Kasumi-1 (cell line): ENCODE results near the gene EME1.
A peak's percentile ranks its signal among the peaks of the same experiment; 100 is the strongest.

Experiments used
- DNase-seq, 2 experiments: peaks; one replicate each; lab custom pipeline; 2025; lab: John Stamatoyannopoulos, UW

The EME1 gene

DNA sequence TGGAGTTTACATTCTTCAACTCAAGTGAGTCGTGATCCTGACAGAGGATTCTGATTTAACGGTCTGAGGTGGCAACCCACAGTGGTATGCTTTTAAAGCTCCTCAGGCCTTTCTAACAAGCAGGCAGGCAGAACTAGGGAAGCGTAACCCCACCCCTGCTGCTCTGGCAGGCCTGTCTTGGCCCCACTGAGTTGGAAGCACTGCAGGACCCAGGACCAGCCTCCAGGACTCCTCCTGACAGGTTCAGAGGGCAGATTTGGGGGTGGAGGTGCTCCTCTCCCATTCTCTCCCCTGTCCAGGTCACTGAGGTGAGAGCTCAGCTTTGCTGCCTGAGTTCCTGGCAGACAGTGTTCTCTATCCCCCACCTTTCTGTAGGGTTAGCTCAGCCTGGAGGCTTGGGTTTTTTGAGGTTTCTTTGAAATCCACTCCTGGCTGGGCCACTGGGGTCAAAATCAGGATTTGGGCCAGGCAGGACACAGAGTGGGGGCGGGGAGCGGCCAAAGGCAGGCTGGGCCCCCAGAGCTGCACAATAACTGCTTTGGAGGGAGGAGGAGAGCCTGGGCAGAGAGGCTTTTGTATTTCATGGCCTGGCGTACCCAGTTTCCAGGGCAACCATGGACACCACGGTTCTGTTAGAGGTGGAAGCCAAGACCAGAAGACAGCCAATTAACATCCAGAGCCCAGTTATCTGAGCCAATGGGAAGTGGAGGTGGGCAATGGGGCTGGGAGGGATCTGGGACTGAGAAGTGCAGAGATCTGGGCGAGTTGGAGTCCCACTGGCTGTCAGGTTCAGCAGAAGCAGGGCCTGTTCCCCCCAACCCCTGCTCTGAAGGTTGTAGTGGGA, 9.6 kb upstream of the EME1 start:
- peak in 1 of 2 experiments; percentile 11 for DNase-seq

DNA sequence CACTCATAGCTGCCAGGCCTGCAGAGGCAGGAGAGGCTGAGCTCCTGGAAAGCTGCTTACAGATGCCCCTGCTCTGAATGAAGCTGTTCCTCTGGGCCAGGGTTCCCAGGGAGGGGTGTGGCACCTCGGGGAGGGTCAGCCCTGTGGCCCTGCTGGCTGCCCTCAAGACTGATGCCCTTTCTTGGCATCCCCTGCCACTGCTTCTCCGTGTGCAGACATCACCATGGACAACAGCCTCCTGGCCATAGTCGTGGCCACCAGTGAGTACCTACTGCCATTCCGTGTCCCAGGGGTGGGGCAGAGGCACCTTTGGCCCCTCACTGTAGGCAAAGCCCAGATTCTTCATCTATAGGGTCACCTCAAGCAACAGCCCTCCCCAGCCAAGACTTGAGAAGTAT, 9.0 kb upstream of the EME1 start:
- DNase-seq: no peak

DNA sequence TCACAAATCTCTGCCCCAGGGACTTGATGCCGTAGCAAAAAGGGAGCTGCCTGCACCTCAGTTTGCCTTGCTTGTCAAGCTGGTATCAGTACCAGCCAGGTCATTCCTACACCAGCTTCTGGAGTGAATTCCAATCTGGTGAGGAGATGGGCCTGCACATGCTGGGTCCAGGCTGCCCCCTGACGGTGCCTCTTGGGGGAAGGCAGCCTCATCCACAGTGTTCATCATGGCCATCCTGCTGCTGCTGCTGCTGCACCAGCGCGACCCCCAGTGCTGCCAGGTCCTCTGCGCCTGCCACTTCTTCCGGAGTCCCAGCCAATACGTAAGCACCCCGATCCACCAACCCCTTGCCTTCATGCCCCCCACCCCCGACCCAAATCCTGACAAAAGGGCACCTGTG, 8.3 kb upstream of the EME1 start:
- DNase-seq: no peak

- no peak for DNase-seq
Observed at GRCh38 chr17:50365165-50365564, 7.9 kb upstream of the EME1 start.

DNA sequence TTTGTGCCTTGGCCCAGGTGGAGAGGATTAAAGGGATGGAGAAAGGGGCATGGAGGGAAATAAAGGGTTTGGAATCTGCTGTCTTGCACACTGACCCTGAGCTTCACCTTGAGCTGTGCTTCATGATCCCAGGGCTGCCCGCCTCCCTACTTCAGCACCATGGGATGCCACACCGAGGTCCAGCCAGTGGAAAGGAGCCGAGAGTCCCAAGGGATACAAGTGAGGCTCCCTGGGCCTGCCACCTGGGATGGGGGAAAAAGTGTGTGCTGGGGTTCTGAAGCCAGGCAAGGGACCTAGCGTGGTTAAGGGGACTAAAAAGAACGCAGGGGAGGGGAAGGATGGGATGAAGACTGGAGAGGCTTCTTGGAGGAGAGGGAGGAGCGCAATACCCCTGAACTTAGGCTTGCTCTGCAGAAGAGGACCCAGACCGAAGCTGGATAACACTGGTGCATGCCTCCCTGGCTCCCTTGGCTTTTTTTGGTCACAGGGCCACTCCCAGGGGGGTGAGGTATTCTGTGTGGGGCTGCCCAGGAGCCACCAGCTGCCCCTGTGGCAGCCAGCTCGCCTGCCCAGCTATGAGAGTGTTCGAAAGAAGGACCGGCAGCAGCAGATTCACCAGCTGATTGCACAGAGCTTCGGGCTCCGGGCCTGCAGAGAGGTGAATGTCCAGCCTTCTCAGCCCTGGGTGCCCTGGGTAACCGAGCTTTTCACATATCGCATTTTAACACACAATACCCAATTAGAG, 7.2 kb upstream of the EME1 start:
- no peak for DNase-seq

GRCh38 chr17:50367401-50367800, 5.6 kb upstream of the EME1 start:
- no peak for DNase-seq

DNA sequence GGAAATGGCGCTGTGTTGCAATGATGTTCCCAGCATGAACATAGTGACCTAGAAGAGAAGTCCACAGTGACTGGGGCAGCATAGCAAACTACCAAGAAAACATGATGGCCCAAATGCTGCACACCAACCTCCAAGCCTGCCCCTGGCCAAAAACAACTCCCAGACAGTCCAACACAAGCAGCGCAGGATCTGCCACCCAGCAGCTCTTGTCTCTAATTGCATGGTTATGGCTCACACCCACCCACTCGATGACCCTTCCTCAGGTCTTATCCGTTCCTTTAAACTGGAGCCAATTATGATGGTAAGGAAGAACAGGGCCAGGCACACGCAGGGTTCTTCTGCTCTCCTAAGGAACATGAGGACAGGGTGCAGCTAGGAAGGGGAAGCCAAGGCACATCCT, 3.0 kb upstream of the EME1 start:
- DNase-seq: no peak

GRCh38 chr17:50371526-50371925, 1.5 kb upstream of the EME1 start:
- no peak for DNase-seq

DNA sequence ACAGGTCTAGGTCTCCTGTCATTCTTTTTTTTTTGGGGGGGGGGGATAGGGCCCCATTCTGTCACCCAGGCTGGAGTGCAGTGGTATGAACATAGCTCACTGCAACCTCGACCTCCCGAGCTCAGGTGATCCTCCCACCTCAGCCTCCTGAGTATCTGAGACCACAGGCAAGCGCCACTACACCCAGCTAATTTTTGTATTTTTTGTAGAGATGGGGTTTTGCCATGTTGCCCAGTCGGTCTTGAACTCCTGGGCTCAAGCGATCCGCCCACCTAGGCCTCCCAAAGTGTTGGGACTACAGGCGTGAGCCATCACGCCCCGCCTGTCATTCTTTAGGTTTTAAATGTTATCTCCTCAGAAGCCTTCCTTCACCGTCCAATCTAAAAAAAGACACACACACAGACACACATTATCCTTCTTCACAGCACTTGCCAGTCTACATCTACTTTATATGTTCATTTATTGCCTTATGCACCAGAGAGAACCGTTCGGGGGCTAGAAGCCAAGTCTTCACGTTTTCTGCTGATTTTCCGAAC, 739 bp upstream of the EME1 start:
- no peak for DNase-seq

GRCh38 chr17:50373705-50374104, 676 bp downstream of the EME1 start:
- no peak for DNase-seq

- DNase-seq: no peak
Observed at GRCh38 chr17:50375858-50376538, 3.0 kb downstream of the EME1 start.

DNA sequence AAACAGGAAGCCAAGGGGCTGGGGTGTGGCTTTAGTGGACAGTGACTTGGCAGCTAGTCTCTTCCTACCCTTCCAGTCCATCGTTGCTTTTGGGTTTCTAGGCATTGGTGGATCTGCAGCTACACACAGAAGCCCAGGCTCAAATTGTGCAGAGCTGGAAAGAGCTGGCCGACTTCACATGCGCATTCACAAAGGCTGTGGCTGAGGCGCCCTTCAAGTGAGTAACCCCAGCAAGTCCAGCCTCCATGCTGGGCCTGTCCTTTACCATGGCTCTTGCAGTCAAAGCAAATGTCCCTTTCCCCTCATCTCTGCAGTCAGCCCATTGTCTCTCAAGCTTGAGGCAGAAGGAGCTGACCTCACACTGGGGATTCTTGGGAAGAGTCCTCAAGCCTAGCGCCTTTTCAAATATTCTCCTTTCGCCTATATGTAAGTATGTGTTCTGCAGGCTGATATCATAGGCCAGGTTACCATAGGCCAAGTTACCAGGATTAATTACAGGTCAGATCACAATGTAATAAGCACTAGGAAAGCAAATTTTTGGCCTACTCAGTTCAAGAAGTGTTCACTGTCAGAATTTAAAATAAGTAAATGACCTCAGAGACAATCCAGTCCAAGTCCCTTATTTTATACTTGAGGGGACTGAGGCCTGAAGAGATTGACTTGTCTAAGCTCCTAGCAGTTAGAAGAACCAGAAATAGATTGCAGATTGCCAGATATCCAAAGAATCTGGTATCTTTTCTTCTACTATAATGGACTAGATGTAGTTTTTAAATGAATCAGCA, 6.5 kb downstream of the EME1 start:
- no peak for DNase-seq

GRCh38 chr17:50380369-50381259, 7.6 kb downstream of the EME1 start:
- peak; percentile 20 to 26 for DNase-seq

GRCh38 chr17:50381260-50381815, 8.3 kb downstream of the EME1 start:
- no peak for DNase-seq

DNA sequence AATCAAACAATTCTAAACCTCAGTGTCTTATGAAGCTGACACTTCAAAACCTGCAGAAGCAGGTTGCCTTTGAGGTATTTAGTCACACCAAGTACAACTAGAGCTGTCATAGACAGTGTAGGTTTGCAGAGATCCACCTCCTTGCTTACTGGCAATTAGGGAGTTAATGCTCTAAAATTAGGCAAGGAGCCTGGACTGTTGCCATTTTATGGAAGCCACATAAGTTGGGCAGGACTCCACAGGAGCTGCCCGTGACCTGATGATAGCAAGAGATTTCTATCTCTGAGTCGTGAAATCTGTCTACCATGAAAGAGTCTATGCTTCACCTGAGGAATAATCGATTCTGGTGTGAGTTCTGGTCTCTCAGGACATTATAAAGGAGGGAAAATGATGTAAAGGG, 8.9 kb downstream of the EME1 start:
- no peak for DNase-seq

- no peak for DNase-seq
Observed at GRCh38 chr17:50382931-50383330, 9.9 kb downstream of the EME1 start.

- no peak for DNase-seq
Observed at GRCh38 chr17:50386510-50386909, 13.5 kb downstream of the EME1 start.

- DNase-seq: no peak
Observed at GRCh38 chr17:50388728-50389127, 15.7 kb downstream of the EME1 start.

DNA sequence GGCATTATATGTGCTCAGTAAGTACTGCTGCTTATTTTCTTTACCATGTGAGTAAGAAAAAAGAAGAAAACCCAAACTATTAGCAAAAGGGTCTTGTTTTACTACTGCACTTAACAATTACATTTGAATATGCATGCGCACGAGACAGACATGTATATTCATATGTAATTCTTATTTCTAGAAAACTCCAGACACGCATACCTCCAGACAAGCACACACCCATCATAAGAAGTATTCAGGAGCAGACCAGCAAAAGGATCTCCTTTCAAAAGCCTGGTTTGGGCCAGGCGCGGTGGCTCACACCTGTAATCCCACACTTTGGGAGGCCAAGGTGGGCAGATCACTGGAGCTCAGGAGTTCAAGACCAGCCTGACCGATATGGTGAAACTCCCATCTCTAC, 16.5 kb downstream of the EME1 start:
- no peak for DNase-seq

DNA sequence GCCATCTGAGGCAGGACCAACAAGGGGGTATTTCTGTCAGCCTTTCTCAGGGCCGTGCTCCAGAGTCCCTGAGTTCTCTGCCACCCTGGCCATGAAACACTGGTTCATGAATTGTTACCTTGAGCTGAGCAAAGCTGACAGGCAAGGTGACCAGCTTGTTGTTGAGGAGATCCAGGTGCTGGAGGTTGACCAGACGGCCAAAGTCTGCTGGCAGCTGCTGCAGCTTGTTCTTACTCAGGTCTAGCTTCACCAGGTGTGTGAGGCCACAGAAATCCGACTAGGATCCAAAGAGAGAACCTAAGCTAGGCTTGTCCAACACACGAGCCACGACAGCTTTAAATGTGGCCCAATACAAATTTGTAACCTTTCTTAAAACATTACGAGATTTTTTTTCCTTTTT, 19.6 kb downstream of the EME1 start:
- no peak for DNase-seq
